Esophagus muscularis mucosa (tissue), 3 donors: ENCODE measurements around the gene SASH1.

Source experiments
- POLR2A ChIP-seq: fragments of 450-650 bp; IDR thresholded peaks from one replicate; pipeline ENCODE4 v1.6.1; 2017; ENCODE audit warnings: antibody characterized with exemption, moderate library complexity, mild to moderate bottlenecking, low read depth
- POLR2AphosphoS5 ChIP-seq, 2 donors: sonication (generic); formaldehyde crosslinking; IDR thresholded peaks; one replicate each; pipeline ENCODE4 v1.6.1; 2017; ENCODE audit warnings: antibody characterized with exemption in 2 of 2
- TF ChIP-seq, protein P1 (sequence below), 3 experiments: fragments of 200-600 bp in 2 of 3; fragments of 450-650 bp in 1 of 3; sonication (generic) in 2 of 3; IDR thresholded peaks; one replicate each; pipeline ENCODE4 v1.5.1; 2017 to 2019; ENCODE audit warnings: antibody characterized with exemption in 3 of 3, mild to moderate bottlenecking in 2 of 3, moderate library complexity in 1 of 3

GRCh38 chr6:148494226-148494625 is 151.6 kb downstream of the SASH1 start:
- TF ChIP-seq, protein P1, sequence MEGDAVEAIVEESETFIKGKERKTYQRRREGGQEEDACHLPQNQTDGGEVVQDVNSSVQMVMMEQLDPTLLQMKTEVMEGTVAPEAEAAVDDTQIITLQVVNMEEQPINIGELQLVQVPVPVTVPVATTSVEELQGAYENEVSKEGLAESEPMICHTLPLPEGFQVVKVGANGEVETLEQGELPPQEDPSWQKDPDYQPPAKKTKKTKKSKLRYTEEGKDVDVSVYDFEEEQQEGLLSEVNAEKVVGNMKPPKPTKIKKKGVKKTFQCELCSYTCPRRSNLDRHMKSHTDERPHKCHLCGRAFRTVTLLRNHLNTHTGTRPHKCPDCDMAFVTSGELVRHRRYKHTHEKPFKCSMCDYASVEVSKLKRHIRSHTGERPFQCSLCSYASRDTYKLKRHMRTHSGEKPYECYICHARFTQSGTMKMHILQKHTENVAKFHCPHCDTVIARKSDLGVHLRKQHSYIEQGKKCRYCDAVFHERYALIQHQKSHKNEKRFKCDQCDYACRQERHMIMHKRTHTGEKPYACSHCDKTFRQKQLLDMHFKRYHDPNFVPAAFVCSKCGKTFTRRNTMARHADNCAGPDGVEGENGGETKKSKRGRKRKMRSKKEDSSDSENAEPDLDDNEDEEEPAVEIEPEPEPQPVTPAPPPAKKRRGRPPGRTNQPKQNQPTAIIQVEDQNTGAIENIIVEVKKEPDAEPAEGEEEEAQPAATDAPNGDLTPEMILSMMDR (IDR thresholded peaks at IDR 0.05), result no peak
- peak in 1 of 2 donors; percentile 10 for TF ChIP-seq POLR2AphosphoS5 (IDR thresholded peaks at IDR 0.05)
- TF ChIP-seq POLR2A, result no peak
